Measurements from ENCODE around the gene NKD1. TPM values are rescaled to one million over a fixed set of nuclear protein-coding genes. Genes with fewer than 3 reads are reported as not detected.
A peak's percentile ranks its signal among the peaks of the same experiment; 100 is the strongest.

Gene NKD1
- total RNA-seq, 4 donors from 2014 or later: 37.1 to 87.8 (median 54.1) TPM

DNA sequence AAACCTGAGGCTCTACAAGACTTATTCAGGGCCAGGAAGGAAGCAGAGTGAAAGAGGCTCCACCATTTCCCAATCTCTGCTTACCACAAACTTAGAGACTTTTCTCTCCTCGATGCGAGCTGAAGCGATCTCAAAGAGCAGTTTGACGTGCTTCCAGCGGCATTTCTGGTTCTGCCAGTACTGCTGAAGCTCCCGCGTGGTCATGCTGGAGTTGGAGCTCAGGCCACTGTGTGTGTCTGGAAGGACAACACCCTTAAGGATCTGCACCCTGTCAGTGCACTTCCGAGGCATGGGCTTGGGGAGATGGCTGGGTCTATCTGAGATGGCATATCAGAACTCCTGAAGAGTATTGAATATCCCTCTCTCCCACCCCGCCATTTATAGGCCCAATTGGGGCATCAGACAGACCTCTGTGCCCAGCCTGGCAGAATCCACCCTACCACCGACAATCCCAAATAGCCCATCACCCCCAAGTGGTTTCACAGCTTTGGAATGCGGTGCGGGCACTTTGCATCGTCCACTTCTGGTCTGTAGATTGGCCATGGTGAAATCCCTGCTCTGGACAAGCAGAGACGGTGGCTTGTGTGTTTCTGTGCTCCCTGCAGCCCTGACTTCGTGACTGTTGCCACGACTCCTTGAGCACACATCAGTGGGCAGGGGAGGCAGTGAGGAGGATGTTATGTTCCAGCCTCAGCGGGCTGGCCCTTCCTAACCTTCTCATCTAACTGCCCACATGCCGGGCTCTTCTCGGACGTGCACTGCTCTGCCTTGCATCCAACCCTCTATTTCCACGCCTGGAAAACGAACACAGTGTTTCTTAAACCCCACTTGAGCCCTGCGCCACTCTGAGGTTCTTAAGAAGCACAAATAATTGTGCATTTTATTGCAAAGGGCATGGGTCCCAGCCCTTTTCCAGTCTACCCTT is 127.8 kb downstream of the NKD1 start:
- DNase-seq (ENCODE audit: extremely low spot score): no peak
- intact Hi-C loops (cut with DNase I): no loop called here
- peaks cover 0 to 7% (median 0%) of the 10 kb centered on the region in 4 donors for H3K36me3 ChIP-seq

GRCh38 chr16:50676684-50677225 is 128.6 kb downstream of the NKD1 start:
- 80% methylated on average over 9 of the region's 9 CpGs for WGBS
- no peak for DNase-seq (ENCODE audit: extremely low spot score)
- H3K27me3 ChIP-seq: peaks cover 0 to 9% (median 3%) of the 10 kb centered on the region in 4 donors
- intact Hi-C loops (cut with DNase I): no loop called here
- H3K4me1 ChIP-seq: no peaks in the 10 kb centered on the region
- H3K4me3 ChIP-seq: no peak overlapping the region
- H3K9me3 ChIP-seq: peaks cover 0 to 14% (median 7%) of the 10 kb centered on the region in 4 donors
- no peak for TF ChIP-seq POLR2AphosphoS5 (IDR thresholded peaks at IDR 0.05)
- TF ChIP-seq, protein P1, sequence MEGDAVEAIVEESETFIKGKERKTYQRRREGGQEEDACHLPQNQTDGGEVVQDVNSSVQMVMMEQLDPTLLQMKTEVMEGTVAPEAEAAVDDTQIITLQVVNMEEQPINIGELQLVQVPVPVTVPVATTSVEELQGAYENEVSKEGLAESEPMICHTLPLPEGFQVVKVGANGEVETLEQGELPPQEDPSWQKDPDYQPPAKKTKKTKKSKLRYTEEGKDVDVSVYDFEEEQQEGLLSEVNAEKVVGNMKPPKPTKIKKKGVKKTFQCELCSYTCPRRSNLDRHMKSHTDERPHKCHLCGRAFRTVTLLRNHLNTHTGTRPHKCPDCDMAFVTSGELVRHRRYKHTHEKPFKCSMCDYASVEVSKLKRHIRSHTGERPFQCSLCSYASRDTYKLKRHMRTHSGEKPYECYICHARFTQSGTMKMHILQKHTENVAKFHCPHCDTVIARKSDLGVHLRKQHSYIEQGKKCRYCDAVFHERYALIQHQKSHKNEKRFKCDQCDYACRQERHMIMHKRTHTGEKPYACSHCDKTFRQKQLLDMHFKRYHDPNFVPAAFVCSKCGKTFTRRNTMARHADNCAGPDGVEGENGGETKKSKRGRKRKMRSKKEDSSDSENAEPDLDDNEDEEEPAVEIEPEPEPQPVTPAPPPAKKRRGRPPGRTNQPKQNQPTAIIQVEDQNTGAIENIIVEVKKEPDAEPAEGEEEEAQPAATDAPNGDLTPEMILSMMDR (IDR thresholded peaks at IDR 0.05): no peak
- TF ChIP-seq EP300 (IDR thresholded peaks at IDR 0.05): no peak
- TF ChIP-seq POLR2A (IDR thresholded peaks at IDR 0.05; ENCODE audit: low read depth): no peak
- peaks cover 0 to 7% (median 0%) of the 10 kb centered on the region in 4 donors for H3K36me3 ChIP-seq
- H3K27ac ChIP-seq (replicated peaks in 1 of 4): no peak overlapping the region

More for the DNA sequence above, 127.8 kb downstream of the NKD1 start:
- H3K4me3 ChIP-seq: no peak overlapping the region
- WGBS: 85% methylated on average over 22 of the region's 23 CpGs
- peaks cover 0 to 18% (median 12%) of the 10 kb centered on the region in 4 donors for H3K9me3 ChIP-seq
- no peak overlapping the region for H3K27ac ChIP-seq (replicated peaks in 1 of 4)
- no peak for TF ChIP-seq EP300 (IDR thresholded peaks at IDR 0.05)
- TF ChIP-seq, protein P1 (IDR thresholded peaks at IDR 0.05): no peak
- no peaks in the 10 kb centered on the region for H3K4me1 ChIP-seq
- H3K27me3 ChIP-seq: peaks cover 0 to 9% (median 3%) of the 10 kb centered on the region in 4 donors

- Histone ChIP-seq H3K9me3 (peaks cover 0 to 9% (median 2%) of the 10 kb centered on the region in 4 donors), H3K27ac (replicated peaks in 1 of 4) (no peak overlapping the region), H3K27me3 (peaks cover 0 to 9% (median 3%) of the 10 kb centered on the region in 4 donors), H3K36me3 (peaks cover 0 to 7% (median 0%) of the 10 kb centered on the region in 4 donors), H3K4me3 (no peak overlapping the region), H3K4me1 (no peaks in the 10 kb centered on the region)
- 55% methylated on average over 3 of the region's 7 CpGs for whole genome bisulfite sequencing
- DNase-seq (ENCODE audit: extremely low spot score): no peak
- intact Hi-C loops (cut with DNase I): no loop called here
- TF ChIP-seq, protein P1 (IDR thresholded peaks at IDR 0.05): peak in 1 of 3 experiments; percentile 39
- TF ChIP-seq POLR2AphosphoS5 (IDR thresholded peaks at IDR 0.05): no peak
Observed at GRCh38 chr16:50677351-50677750, 129.2 kb downstream of the NKD1 start.

- Histone ChIP-seq H3K9me3 (peaks cover 0 to 3% (median 0%) of the 10 kb centered on the region in 4 donors), H3K4me1 (no peaks in the 10 kb centered on the region), H3K36me3 (peaks cover 0 to 5% (median 0%) of the 10 kb centered on the region in 4 donors), H3K27me3 (peaks cover 0 to 4% (median 2%) of the 10 kb centered on the region in 4 donors), H3K4me3 (no peak overlapping the region), H3K27ac (replicated peaks in 1 of 4) (no peak overlapping the region)
- TF ChIP-seq, protein P1 (IDR thresholded peaks at IDR 0.05): no peak
- no peak for TF ChIP-seq EP300 (IDR thresholded peaks at IDR 0.05)
- TF ChIP-seq POLR2AphosphoS5 (IDR thresholded peaks at IDR 0.05): no peak
- no peak for TF ChIP-seq POLR2A (IDR thresholded peaks at IDR 0.05; ENCODE audit: low read depth)
- DNase-seq (ENCODE audit: extremely low spot score): no peak
- 58% methylated on average over 3 of the region's 3 CpGs for WGBS
- intact Hi-C loops (cut with DNase I): no loop called here
Observed at GRCh38 chr16:50678531-50678930, 130.3 kb downstream of the NKD1 start.
